CD14-positive monocyte (primary cell): Measurements from ENCODE around the gene CAMTA1. TPM values are rescaled to one million over a fixed set of nuclear protein-coding genes. Genes with fewer than 3 reads are reported as not detected.
A peak's percentile ranks its signal among the peaks of the same experiment; 100 is the strongest.

Experiments
- DNase-seq, 3 donors: peaks; one replicate each; pipeline ENCODE4 v3.0.0-alpha.2; 2011 to 2022
- H2AFZ ChIP-seq: 2 replicates; pipeline ENCODE4 v1.6.0; 2012; ENCODE audit warnings: mild to moderate bottlenecking, low read depth, low read length, inconsistent platforms; ENCODE audit not compliant: insufficient read depth, poor library complexity, severe bottlenecking
- H3K27ac ChIP-seq, 2 donors: 1 replicate in 1 of 2; 2 replicates in 1 of 2; pipeline ENCODE4 v1.5.1; 2012 to 2013; ENCODE audit warnings: low read length in 2 of 2, control low read depth in 1 of 2, inconsistent platforms in 1 of 2, low read depth in 1 of 2, mild to moderate bottlenecking in 1 of 2
- H3K27me3 ChIP-seq, 2 donors: one replicate each; pipeline versions ENCODE4 v1.6.0 to v1.6.1; 2011 to 2013; ENCODE audit warnings: low read length in 2 of 2; ENCODE audit not compliant: control insufficient read depth in 2 of 2, insufficient read depth in 2 of 2
- H3K36me3 ChIP-seq, 2 donors: replicated peaks in 1 of 2; 1 replicate in 1 of 2; 2 replicates in 1 of 2; pipeline versions ENCODE4 v1.5.1 to v1.6.1; 2012 to 2013; ENCODE audit warnings: low read length in 2 of 2, control low read depth in 1 of 2, inconsistent platforms in 1 of 2, mild to moderate bottlenecking in 1 of 2; ENCODE audit not compliant: insufficient read depth in 2 of 2, control insufficient read depth in 1 of 2
- H3K4me1 ChIP-seq, 2 donors: 1 replicate in 1 of 2; 2 replicates in 1 of 2; pipeline versions ENCODE4 v1.5.1 to v1.6.1; 2012 to 2013; ENCODE audit warnings: low read length in 2 of 2, control low read depth in 1 of 2, inconsistent platforms in 1 of 2, mild to moderate bottlenecking in 1 of 2, moderate library complexity in 1 of 2; ENCODE audit not compliant: insufficient read depth in 2 of 2, control insufficient read depth in 1 of 2
- H3K4me2 ChIP-seq: replicated peaks from 2 replicates; pipeline ENCODE3; 2012; ENCODE audit warnings: low read length, moderate library complexity, mild to moderate bottlenecking; ENCODE audit not compliant: poor library complexity, severe bottlenecking; ENCODE audit errors: extremely low read depth
- H3K4me3 ChIP-seq, 3 experiments: fragments of 200-600 bp in 1 of 3; sonication (generic) in 1 of 3; replicated peaks in 1 of 3; 1 replicate in 2 of 3; 2 replicates in 1 of 3; pipeline ENCODE4 v1.5.1; 2011 to 2013; ENCODE audit warnings: low read length in 3 of 3, mild to moderate bottlenecking in 3 of 3, control low read depth in 2 of 3, low read depth in 2 of 3, inconsistent platforms in 1 of 3, moderate library complexity in 1 of 3
- H3K79me2 ChIP-seq: 2 replicates; pipeline ENCODE4 v1.6.0; 2012; ENCODE audit warnings: mild to moderate bottlenecking, control low read depth, inconsistent platforms, low read length, moderate library complexity; ENCODE audit not compliant: insufficient read depth
- H3K9ac ChIP-seq: 2 replicates; pipeline ENCODE4 v1.6.0; 2017; ENCODE audit warnings: low read length, mild to moderate bottlenecking; ENCODE audit not compliant: insufficient read depth, poor library complexity, severe bottlenecking
- H3K9me3 ChIP-seq, 2 donors: replicated peaks in 1 of 2; 1 replicate in 1 of 2; 2 replicates in 1 of 2; pipeline versions ENCODE4 v1.5.1 to v1.6.1; 2012 to 2013; ENCODE audit warnings: low read length in 2 of 2, control low read depth in 1 of 2; ENCODE audit not compliant: control insufficient read depth in 1 of 2, insufficient read depth in 1 of 2
- H4K20me1 ChIP-seq: 2 replicates; pipeline ENCODE4 v1.6.0; 2012; ENCODE audit warnings: mild to moderate bottlenecking, low read length, control low read depth, moderate library complexity; ENCODE audit not compliant: insufficient read depth
- H3K27ac Mint-ChIP-seq, 7 donors: one replicate each; pipeline ENCODE4 v1.8.0; 2020; ENCODE audit warnings: mild to moderate bottlenecking in 7 of 7, mixed read lengths in 7 of 7, moderate library complexity in 6 of 7, inconsistent platforms in 2 of 7
- H3K27me3 Mint-ChIP-seq, 3 donors: one replicate each; pipeline ENCODE4 v1.8.0; 2021 to 2022; ENCODE audit warnings: low read depth in 3 of 3, mild to moderate bottlenecking in 3 of 3, mixed read lengths in 3 of 3, moderate library complexity in 3 of 3, inconsistent platforms in 1 of 3
- H3K36me3 Mint-ChIP-seq, 2 donors: one replicate each; pipeline ENCODE4 v1.8.0; 2020; ENCODE audit warnings: mixed read lengths in 2 of 2, inconsistent platforms in 1 of 2, mild to moderate bottlenecking in 1 of 2
- H3K4me1 Mint-ChIP-seq: one replicate; pipeline ENCODE4 v1.8.0; 2020; ENCODE audit warnings: mild to moderate bottlenecking, mixed read lengths
- H3K4me3 Mint-ChIP-seq, 2 donors: one replicate each; pipeline ENCODE4 v1.8.0; 2020; ENCODE audit warnings: mild to moderate bottlenecking in 2 of 2, mixed read lengths in 2 of 2, moderate library complexity in 1 of 2
- H3K9me3 Mint-ChIP-seq, 7 donors: one replicate each; pipeline ENCODE4 v1.8.0; 2020 to 2022; ENCODE audit warnings: mixed read lengths in 7 of 7, mild to moderate bottlenecking in 6 of 7, moderate library complexity in 6 of 7, inconsistent platforms in 2 of 7
- WGBS: methylation state at CpG from one replicate; pipeline ENCODE4 v1.1.5; 2013; ENCODE audit warnings: missing lambda C conversion rate; ENCODE audit not compliant: insufficient coverage; 5-methylcytosine and 5-hydroxymethylcytosine counted together
- intact Hi-C, 2 donors: fragments of 100-400 bp; cut with micrococcal nuclease; formaldehyde crosslinking; loops; one replicate each; pipeline versions ENCODE4 v1.15.0 to v1.15.1; 2023
- polyA plus RNA-seq, 3 donors: library from polyadenylated mRNA; depleted of rRNA in 1 of 3; unstranded in 2 of 3; stranded (reverse) in 1 of 3; fragments of 300-500 nt in 2 of 3; fragments of >200 nt in 1 of 3; fragmentation: Illumina TruSeq in 2 of 3; gene quantifications; 1 replicate in 2 of 3; 2 replicates in 1 of 3; pipeline ENCODE4 v1.2.3, GENCODE V29; 2012 to 2021
- TF ChIP-seq, protein P1 (sequence below): fragments of 200-600 bp; IDR thresholded peaks from one replicate; pipeline ENCODE4 v1.8.0; 2022; ENCODE audit warnings: antibody characterized with exemption, mild to moderate bottlenecking

Gene CAMTA1
- polyA plus RNA-seq, 3 donors, result 52.0 to 89.6 (median 78.3) TPM

- DNase-seq, result no peak
- Mint-ChIP-seq H3K9me3 (peaks cover 0 to 1% (median 0%) of the 10 kb centered on the region in 7 donors), H3K27me3 (peaks cover 0 to 7% (median 2%) of the 10 kb centered on the region in 3 donors), H3K4me1 (no peaks in the 10 kb centered on the region), H3K27ac (no peak overlapping the region), H3K36me3 (no peaks in the 10 kb centered on the region), H3K4me3 (no peak overlapping the region)
- no peak overlapping the region for H3K4me2 ChIP-seq
- no peak overlapping the region for H2AFZ ChIP-seq
- H3K27ac ChIP-seq, result no peak overlapping the region
- H3K27me3 ChIP-seq, result no peaks in the 10 kb centered on the region
- H3K36me3 ChIP-seq, result no peaks in the 10 kb centered on the region
- H3K4me1 ChIP-seq, result no peaks in the 10 kb centered on the region
- TF ChIP-seq, protein P1, sequence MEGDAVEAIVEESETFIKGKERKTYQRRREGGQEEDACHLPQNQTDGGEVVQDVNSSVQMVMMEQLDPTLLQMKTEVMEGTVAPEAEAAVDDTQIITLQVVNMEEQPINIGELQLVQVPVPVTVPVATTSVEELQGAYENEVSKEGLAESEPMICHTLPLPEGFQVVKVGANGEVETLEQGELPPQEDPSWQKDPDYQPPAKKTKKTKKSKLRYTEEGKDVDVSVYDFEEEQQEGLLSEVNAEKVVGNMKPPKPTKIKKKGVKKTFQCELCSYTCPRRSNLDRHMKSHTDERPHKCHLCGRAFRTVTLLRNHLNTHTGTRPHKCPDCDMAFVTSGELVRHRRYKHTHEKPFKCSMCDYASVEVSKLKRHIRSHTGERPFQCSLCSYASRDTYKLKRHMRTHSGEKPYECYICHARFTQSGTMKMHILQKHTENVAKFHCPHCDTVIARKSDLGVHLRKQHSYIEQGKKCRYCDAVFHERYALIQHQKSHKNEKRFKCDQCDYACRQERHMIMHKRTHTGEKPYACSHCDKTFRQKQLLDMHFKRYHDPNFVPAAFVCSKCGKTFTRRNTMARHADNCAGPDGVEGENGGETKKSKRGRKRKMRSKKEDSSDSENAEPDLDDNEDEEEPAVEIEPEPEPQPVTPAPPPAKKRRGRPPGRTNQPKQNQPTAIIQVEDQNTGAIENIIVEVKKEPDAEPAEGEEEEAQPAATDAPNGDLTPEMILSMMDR, result no peak
- no peaks in the 10 kb centered on the region for H3K79me2 ChIP-seq
- no peak overlapping the region for H3K9ac ChIP-seq
- H3K9me3 ChIP-seq, result no peaks in the 10 kb centered on the region
- no peak overlapping the region for H3K4me3 ChIP-seq
- intact Hi-C loops, result no loop called here
- no peaks in the 10 kb centered on the region for H4K20me1 ChIP-seq
- 85% methylated on average over 13 of the region's 13 CpGs for WGBS
Measured at GRCh38 chr1:7224644-7225043, 439.4 kb downstream of the CAMTA1 start.

DNA sequence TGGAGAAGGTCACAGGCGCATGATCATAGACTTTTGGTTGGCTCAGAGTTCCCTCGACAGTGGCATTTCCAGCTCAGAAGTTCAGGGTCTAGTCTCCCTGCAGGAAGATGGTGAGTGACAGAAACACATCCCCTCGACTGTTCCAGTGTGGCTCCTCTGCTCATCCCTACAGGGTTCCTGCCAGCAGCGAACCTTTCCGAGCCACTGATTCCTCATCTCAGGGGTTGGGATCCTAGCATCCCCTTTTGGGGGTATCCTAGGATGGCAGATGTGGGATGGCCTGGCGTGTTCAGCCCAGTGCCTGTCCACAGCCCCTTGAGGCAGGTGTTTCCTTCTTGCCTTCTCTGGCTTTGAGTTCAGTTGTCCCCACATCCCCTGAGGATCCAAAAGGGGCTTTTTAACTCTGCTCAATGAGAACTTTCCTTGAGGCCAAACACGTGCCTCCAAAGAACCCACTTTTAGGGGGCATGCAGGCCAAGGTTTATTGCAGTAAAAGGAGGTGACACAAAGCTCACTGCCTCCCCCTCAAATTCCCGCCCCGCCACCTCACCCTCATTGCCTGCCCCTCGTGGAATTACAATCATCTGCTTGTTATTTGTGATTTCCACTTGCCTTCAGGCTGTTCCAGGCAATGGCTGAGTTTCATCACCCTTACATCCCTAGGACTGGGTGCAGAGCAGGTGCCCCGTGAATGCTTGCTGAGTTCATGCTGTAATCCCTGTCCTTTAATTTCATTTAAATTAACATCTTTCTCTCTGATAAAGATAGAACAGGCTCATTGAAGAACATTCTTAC lies 440.7 kb downstream of the CAMTA1 start:
- Histone ChIP-seq H3K4me2 (no peak overlapping the region), H3K9me3 (no peaks in the 10 kb centered on the region), H3K36me3 (no peaks in the 10 kb centered on the region), H3K27ac (no peak overlapping the region), H3K9ac (no peak overlapping the region), H3K79me2 (no peaks in the 10 kb centered on the region), H2AFZ (no peak overlapping the region), H3K4me1 (no peaks in the 10 kb centered on the region), H3K4me3 (no peak overlapping the region), H4K20me1 (no peaks in the 10 kb centered on the region), H3K27me3 (no peaks in the 10 kb centered on the region)
- H3K27me3 Mint-ChIP-seq, result peaks cover 0 to 7% (median 2%) of the 10 kb centered on the region in 3 donors
- peak overlapping the region in 1 of 7 donors; percentile 19 for H3K27ac Mint-ChIP-seq
- H3K4me1 Mint-ChIP-seq, result no peaks in the 10 kb centered on the region
- intact Hi-C loops, result no loop called here
- no peak for DNase-seq
- no peaks in the 10 kb centered on the region for H3K36me3 Mint-ChIP-seq
- WGBS, result 77% methylated on average over 7 of the region's 11 CpGs
- TF ChIP-seq, protein P1, result no peak
- H3K4me3 Mint-ChIP-seq, result no peak overlapping the region
- H3K9me3 Mint-ChIP-seq, result no peaks in the 10 kb centered on the region
